Uterus (tissue), 2 donors: Measurements from ENCODE around the gene PMEPA1.

Experiments
- CTCF ChIP-seq, 4 experiments: fragments of 200-600 bp in 2 of 4; fragments of 450-650 bp in 2 of 4; sonication (generic) in 2 of 4; IDR thresholded peaks; one replicate each; pipeline ENCODE4 v1.5.1; 2016 to 2019; ENCODE audit warnings: antibody characterized with exemption in 4 of 4, mild to moderate bottlenecking in 2 of 4, moderate library complexity in 1 of 4
- POLR2A ChIP-seq, 2 donors: fragments of 450-650 bp; IDR thresholded peaks; one replicate each; pipeline ENCODE4 v1.6.1; 2016; ENCODE audit warnings: antibody characterized with exemption in 2 of 2, mild to moderate bottlenecking in 1 of 2, moderate library complexity in 1 of 2

GRCh38 chr20:57710841-57711240 lies 1.0 kb upstream of the PMEPA1 start:
- TF ChIP-seq CTCF (IDR thresholded peaks at IDR 0.05) (no peak), POLR2A (IDR thresholded peaks at IDR 0.05) (no peak)
